Lower leg skin (tissue), 4 donors: ENCODE data around the gene MARCHF6. TPM values are rescaled to one million over a fixed set of nuclear protein-coding genes. Genes with fewer than 3 reads are reported as not detected.

ENCODE experiments used
- DNase-seq, 2 donors: peaks; one replicate each; pipeline ENCODE4 v3.0.0-alpha.2; 2019; ENCODE audit warnings: low spot score in 2 of 2
- H3K4me3 ChIP-seq: fragments of 200-600 bp; sonication (generic); 2 replicates; pipeline ENCODE4 v1.5.1; 2017; ENCODE audit warnings: mild to moderate bottlenecking, low read depth; ENCODE audit not compliant: poor library complexity, severe bottlenecking
- CTCF ChIP-seq, 3 donors: fragments of 450-650 bp; IDR thresholded peaks; one replicate each; pipeline ENCODE4 v1.5.1; 2016; ENCODE audit warnings: antibody characterized with exemption in 3 of 3, mild to moderate bottlenecking in 3 of 3, moderate library complexity in 2 of 3
- POLR2A ChIP-seq, 2 donors: fragments of 450-650 bp; IDR thresholded peaks; one replicate each; pipeline ENCODE4 v1.6.1; 2016 to 2017; ENCODE audit warnings: antibody characterized with exemption in 2 of 2, mild to moderate bottlenecking in 1 of 2, moderate library complexity in 1 of 2
- WGBS, 2 donors: methylation state at CpG; one replicate each; pipeline ENCODE4 v1.1.5; 2018; 5-methylcytosine and 5-hydroxymethylcytosine counted together
- intact Hi-C: fragments of 100-400 bp; cut with DNase I; formaldehyde crosslinking; loops from one replicate; pipeline ENCODE4 v1.15.0; 2023; ENCODE audit warnings: low total_unique reads
- total RNA-seq, 4 donors: library from RNA; depleted of rRNA; stranded (reverse); fragments of >200 nt; gene quantifications; one replicate each; pipeline ENCODE4 v1.1.0, GENCODE V29; 2016

The MARCHF6 gene
- total RNA-seq, 4 donors from 2014 or later, result 53.0 to 82.0 (median 63.3) TPM

GRCh38 chr5:10363519-10364185 is 10.2 kb downstream of the MARCHF6 start:
- 94 to 96% methylated on average over 3 of the region's 3 CpGs for WGBS, 2 donors
- intact Hi-C loops, result no loop called here
- TF ChIP-seq CTCF (IDR thresholded peaks at IDR 0.05) (no peak), POLR2A (IDR thresholded peaks at IDR 0.05) (no peak)

DNA sequence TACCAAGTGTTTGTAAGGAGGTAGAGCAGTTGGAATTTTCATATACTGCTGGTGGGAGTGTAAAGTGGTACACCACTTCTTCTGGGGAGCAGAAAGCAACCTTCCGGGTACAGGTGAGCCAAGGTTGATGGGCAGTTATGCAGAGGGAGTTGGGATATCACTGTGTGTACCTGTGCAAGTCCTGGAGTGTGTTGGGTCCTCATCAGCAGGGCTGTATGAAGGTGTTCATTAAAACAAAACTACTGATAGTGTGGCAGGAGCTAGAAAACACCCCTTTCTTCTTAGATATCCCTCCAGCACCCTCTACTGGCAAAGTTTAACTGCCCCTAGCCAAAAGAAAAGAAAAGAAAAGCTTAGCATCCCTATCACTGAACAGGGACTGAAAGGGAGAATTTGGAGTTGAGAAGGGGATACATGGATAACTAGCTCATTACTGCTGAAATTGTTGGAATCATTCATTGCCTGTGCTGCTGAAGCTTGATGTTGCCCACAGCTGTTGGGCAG is 10.7 kb downstream of the MARCHF6 start:
- DNase-seq, result no peak
- WGBS, 2 donors, result 89 to 96% methylated on average over 1 of the region's 1 CpG
- H3K4me3 ChIP-seq, result no peak overlapping the region
- intact Hi-C loops, result no loop called here
- no peak for TF ChIP-seq CTCF (IDR thresholded peaks at IDR 0.05)
- no peak for TF ChIP-seq POLR2A (IDR thresholded peaks at IDR 0.05)

More at GRCh38 chr5:10363519-10364185, 10.2 kb downstream of the MARCHF6 start:
- H3K4me3 ChIP-seq, result no peak overlapping the region
- DNase-seq, result no peak

- no peak for DNase-seq
- WGBS, 2 donors, result 73 to 81% methylated on average over 7 of the region's 7 CpGs
- H3K4me3 ChIP-seq, result no peak overlapping the region
- intact Hi-C loops, result no loop called here
- no peak for TF ChIP-seq CTCF (IDR thresholded peaks at IDR 0.05)
- no peak for TF ChIP-seq POLR2A (IDR thresholded peaks at IDR 0.05)
These were observed 12.3 kb downstream of the MARCHF6 start for GRCh38 chr5:10365782-10366181.

GRCh38 chr5:10366310-10367272 is 13.1 kb downstream of the MARCHF6 start:
- 28 to 29% methylated on average over 11 of the region's 11 CpGs for WGBS, 2 donors
- TF ChIP-seq POLR2A (IDR thresholded peaks at IDR 0.05) (no peak), CTCF (IDR thresholded peaks at IDR 0.05) (no peak)
- DNase-seq, result no peak
- no peak overlapping the region for H3K4me3 ChIP-seq
- intact Hi-C loops, result no loop called here

- H3K4me3 ChIP-seq, result no peak overlapping the region
- TF ChIP-seq POLR2A (IDR thresholded peaks at IDR 0.05), result no peak
- no peak for TF ChIP-seq CTCF (IDR thresholded peaks at IDR 0.05)
- DNase-seq, result no peak
- intact Hi-C loops, result no loop called here
- 85 to 89% methylated on average over 1 of the region's 1 CpG for WGBS, 2 donors
These were observed 14.1 kb downstream of the MARCHF6 start for GRCh38 chr5:10367579-10367978.
